Neural progenitor cell (in vitro differentiated cells): ENCODE measurements around the gene KRT7. TPM values are rescaled to one million over a fixed set of nuclear protein-coding genes. Genes with fewer than 3 reads are reported as not detected.
A peak's percentile ranks its signal among the peaks of the same experiment; 100 is the strongest.

Source experiments
- DNase-seq: peaks from one replicate; pipeline ENCODE4 v3.0.0-alpha.2; 2016; ENCODE audit warnings: low spot score
- H2AFZ ChIP-seq: fragments of 200-600 bp; sonication (generic); replicated peaks from 2 replicates; pipeline ENCODE4 v1.6.1; 2016; ENCODE audit warnings: antibody characterized with exemption
- H3F3A ChIP-seq: fragments of 200-600 bp; sonication (generic); 2 replicates; pipeline ENCODE4 v1.6.1; 2016; ENCODE audit warnings: antibody characterized with exemption, low read depth
- H3K27ac ChIP-seq: fragments of 200-600 bp; sonication (generic); 2 replicates; pipeline ENCODE4 v1.5.1; 2016; ENCODE audit warnings: mild to moderate bottlenecking
- H3K27me3 ChIP-seq: fragments of 200-600 bp; sonication (generic); 2 replicates; pipeline ENCODE4 v1.6.1; 2016; ENCODE audit warnings: mild to moderate bottlenecking, moderate library complexity
- H3K36me3 ChIP-seq: fragments of 200-600 bp; sonication (generic); 2 replicates; pipeline ENCODE4 v1.5.1; 2016
- H3K4me1 ChIP-seq: fragments of 200-600 bp; sonication (generic); 2 replicates; pipeline ENCODE4 v1.6.1; 2016; ENCODE audit warnings: mixed run types
- H3K4me2 ChIP-seq: fragments of 200-600 bp; sonication (generic); 2 replicates; pipeline ENCODE4 v1.6.1; 2016
- H3K4me3 ChIP-seq: fragments of 200-600 bp; sonication (generic); 2 replicates; pipeline ENCODE4 v1.5.1; 2016
- H3K79me2 ChIP-seq: fragments of 200-600 bp; sonication (generic); 2 replicates; pipeline ENCODE4 v1.6.1; 2016; ENCODE audit warnings: low read depth
- H3K9ac ChIP-seq: fragments of 200-600 bp; sonication (generic); 2 replicates; pipeline ENCODE4 v1.6.1; 2016
- H3K9me3 ChIP-seq: fragments of 200-600 bp; sonication (generic); 2 replicates; pipeline ENCODE4 v1.5.1; 2016; ENCODE audit warnings: low read depth
- H4K20me1 ChIP-seq: fragments of 200-600 bp; sonication (generic); 2 replicates; pipeline ENCODE4 v1.6.1; 2016; ENCODE audit warnings: low read depth
- H3K27ac Mint-ChIP-seq: 3 replicates; pipeline ENCODE4 v1.8.0; 2021; ENCODE audit warnings: mixed read lengths
- H3K27me3 Mint-ChIP-seq: 2 replicates; pipeline ENCODE4 v1.8.0; 2022; ENCODE audit warnings: low read depth, mild to moderate bottlenecking, inconsistent platforms, moderate library complexity, mixed read lengths; ENCODE audit not compliant: insufficient read depth
- H3K36me3 Mint-ChIP-seq: 3 replicates; pipeline ENCODE4 v1.8.0; 2021; ENCODE audit warnings: mixed read lengths
- H3K4me1 Mint-ChIP-seq: 3 replicates; pipeline ENCODE4 v1.8.0; 2021; ENCODE audit warnings: mixed read lengths
- H3K4me3 Mint-ChIP-seq: 3 replicates; pipeline ENCODE4 v1.8.0; 2021; ENCODE audit warnings: mild to moderate bottlenecking, moderate library complexity, mixed read lengths
- H3K9me3 Mint-ChIP-seq: 3 replicates; pipeline ENCODE4 v1.8.0; 2020; ENCODE audit warnings: mixed read lengths
- EZH2 ChIP-seq: fragments of 200-600 bp; sonication (generic); IDR thresholded peaks from 2 replicates; pipeline ENCODE4 v1.6.1; 2017; ENCODE audit warnings: antibody characterized with exemption, mild to moderate bottlenecking, moderate library complexity
- EZH2phosphoT487 ChIP-seq: fragments of 200-600 bp; sonication (generic); IDR thresholded peaks from 2 replicates; pipeline ENCODE4 v1.6.1; 2017; ENCODE audit warnings: antibody characterized with exemption
- total RNA-seq: library from RNA; depleted of rRNA; stranded (reverse); fragments of >200 nt; gene quantifications from 2 replicates; pipeline ENCODE4 v1.2.3, GENCODE V29; 2015; ENCODE audit warnings: low replicate concordance
- TF ChIP-seq, protein P1 (sequence below): fragments of 200-600 bp; sonication (generic); IDR thresholded peaks from 2 replicates; pipeline ENCODE4 v1.5.1; 2017; ENCODE audit warnings: antibody characterized with exemption, mild to moderate bottlenecking

The KRT7 gene
- total RNA-seq, 1 donor from 2014 or later = not detected

- Mint-ChIP-seq H3K27ac (peak overlapping the region; percentile 74), H3K9me3 (no peaks in the 10 kb centered on the region), H3K36me3 (no peaks in the 10 kb centered on the region), H3K4me3 (no peak overlapping the region), H3K27me3 (peaks cover 6% of the 10 kb centered on the region), H3K4me1 (peaks cover 39% of the 10 kb centered on the region)
- Histone ChIP-seq H3K79me2 (no peaks in the 10 kb centered on the region), H3F3A (no peaks in the 10 kb centered on the region), H3K4me3 (no peak overlapping the region), H3K9me3 (no peaks in the 10 kb centered on the region), H3K9ac (no peak overlapping the region), H3K27me3 (no peaks in the 10 kb centered on the region), H4K20me1 (no peaks in the 10 kb centered on the region), H3K27ac (no peak overlapping the region), H3K4me2 (no peak overlapping the region), H3K36me3 (no peaks in the 10 kb centered on the region), H2AFZ (no peak overlapping the region), H3K4me1 (peaks cover 36% of the 10 kb centered on the region)
- TF ChIP-seq EZH2 (no peak), EZH2phosphoT487 (no peak)
- TF ChIP-seq, protein P1, sequence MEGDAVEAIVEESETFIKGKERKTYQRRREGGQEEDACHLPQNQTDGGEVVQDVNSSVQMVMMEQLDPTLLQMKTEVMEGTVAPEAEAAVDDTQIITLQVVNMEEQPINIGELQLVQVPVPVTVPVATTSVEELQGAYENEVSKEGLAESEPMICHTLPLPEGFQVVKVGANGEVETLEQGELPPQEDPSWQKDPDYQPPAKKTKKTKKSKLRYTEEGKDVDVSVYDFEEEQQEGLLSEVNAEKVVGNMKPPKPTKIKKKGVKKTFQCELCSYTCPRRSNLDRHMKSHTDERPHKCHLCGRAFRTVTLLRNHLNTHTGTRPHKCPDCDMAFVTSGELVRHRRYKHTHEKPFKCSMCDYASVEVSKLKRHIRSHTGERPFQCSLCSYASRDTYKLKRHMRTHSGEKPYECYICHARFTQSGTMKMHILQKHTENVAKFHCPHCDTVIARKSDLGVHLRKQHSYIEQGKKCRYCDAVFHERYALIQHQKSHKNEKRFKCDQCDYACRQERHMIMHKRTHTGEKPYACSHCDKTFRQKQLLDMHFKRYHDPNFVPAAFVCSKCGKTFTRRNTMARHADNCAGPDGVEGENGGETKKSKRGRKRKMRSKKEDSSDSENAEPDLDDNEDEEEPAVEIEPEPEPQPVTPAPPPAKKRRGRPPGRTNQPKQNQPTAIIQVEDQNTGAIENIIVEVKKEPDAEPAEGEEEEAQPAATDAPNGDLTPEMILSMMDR = no peak
- DNase-seq = peak; percentile 31
These were observed 29.7 kb upstream of the KRT7 start for GRCh38 chr12:52203079-52203921.

DNA sequence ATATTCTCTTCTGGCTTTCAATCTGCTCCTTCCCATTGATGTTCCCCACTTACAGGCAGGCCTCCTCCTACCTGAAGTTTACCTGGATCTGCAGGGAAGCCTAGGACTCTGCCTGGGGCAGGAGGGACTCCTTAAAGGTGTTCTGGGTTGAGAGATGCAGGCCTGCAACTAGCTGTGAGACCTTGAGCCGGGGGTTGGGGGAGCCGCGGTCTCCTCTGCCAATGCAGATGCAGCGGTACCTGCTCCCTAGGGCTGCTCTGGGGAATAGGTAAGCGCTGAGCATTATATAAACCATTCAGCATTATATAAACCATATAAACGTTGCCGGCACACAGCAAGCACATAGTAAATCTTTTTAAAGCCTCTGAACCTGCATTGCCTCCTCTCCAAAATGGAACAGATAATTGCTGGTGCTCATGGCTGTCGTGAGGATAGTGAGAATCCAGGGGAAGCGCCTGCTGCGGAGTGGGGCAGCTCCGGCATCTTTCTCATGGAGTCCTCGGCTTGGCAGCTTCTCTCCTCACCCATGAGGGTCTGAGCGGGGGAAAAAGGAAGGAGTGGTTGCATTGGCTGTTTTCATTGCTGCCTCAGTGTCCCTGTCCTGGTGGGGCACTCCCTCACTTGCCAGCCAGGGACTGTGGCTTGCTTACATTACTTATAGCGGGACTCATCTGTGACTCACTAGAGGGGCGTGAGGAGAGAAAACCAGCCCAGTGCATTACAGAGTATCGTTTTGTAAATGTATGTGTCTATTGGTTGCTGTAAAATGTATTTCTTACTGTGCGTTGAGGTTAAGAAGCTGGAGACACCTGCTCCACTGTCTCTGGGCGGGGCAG is 28.7 kb upstream of the KRT7 start:
- no peak overlapping the region for H2AFZ ChIP-seq
- TF ChIP-seq, protein P1 = no peak
- TF ChIP-seq EZH2 (no peak), EZH2phosphoT487 (no peak)
- no peak overlapping the region for H3K27ac ChIP-seq
- Mint-ChIP-seq H3K4me1 (peaks cover 33% of the 10 kb centered on the region), H3K36me3 (no peaks in the 10 kb centered on the region), H3K4me3 (no peak overlapping the region), H3K27ac (no peak overlapping the region), H3K9me3 (no peaks in the 10 kb centered on the region), H3K27me3 (peaks cover 10% of the 10 kb centered on the region)
- no peak overlapping the region for H3K4me3 ChIP-seq
- no peaks in the 10 kb centered on the region for H3K36me3 ChIP-seq
- no peaks in the 10 kb centered on the region for H3F3A ChIP-seq
- no peaks in the 10 kb centered on the region for H3K27me3 ChIP-seq
- no peaks in the 10 kb centered on the region for H3K79me2 ChIP-seq
- no peak for DNase-seq
- no peaks in the 10 kb centered on the region for H3K9me3 ChIP-seq
- H3K9ac ChIP-seq = no peak overlapping the region
- H3K4me1 ChIP-seq = peaks cover 27% of the 10 kb centered on the region
- no peaks in the 10 kb centered on the region for H4K20me1 ChIP-seq
- H3K4me2 ChIP-seq = no peak overlapping the region

GRCh38 chr12:52204931-52205505 is 28.0 kb upstream of the KRT7 start:
- DNase-seq = no peak
- H2AFZ ChIP-seq = no peak overlapping the region
- no peaks in the 10 kb centered on the region for H3K36me3 ChIP-seq
- H4K20me1 ChIP-seq = no peaks in the 10 kb centered on the region
- Mint-ChIP-seq H3K27ac (no peak overlapping the region), H3K4me1 (peaks cover 31% of the 10 kb centered on the region), H3K27me3 (peaks cover 10% of the 10 kb centered on the region), H3K4me3 (no peak overlapping the region), H3K36me3 (no peaks in the 10 kb centered on the region), H3K9me3 (no peaks in the 10 kb centered on the region)
- no peak overlapping the region for H3K9ac ChIP-seq
- H3K27ac ChIP-seq = no peak overlapping the region
- no peaks in the 10 kb centered on the region for H3F3A ChIP-seq
- H3K4me3 ChIP-seq = no peak overlapping the region
- no peaks in the 10 kb centered on the region for H3K27me3 ChIP-seq
- TF ChIP-seq EZH2phosphoT487 = no peak
- TF ChIP-seq EZH2 = no peak
- TF ChIP-seq, protein P1 = no peak
- no peaks in the 10 kb centered on the region for H3K9me3 ChIP-seq
- H3K4me2 ChIP-seq = no peak overlapping the region
- H3K4me1 ChIP-seq = peaks cover 21% of the 10 kb centered on the region
- no peaks in the 10 kb centered on the region for H3K79me2 ChIP-seq
